ENCODE results near the gene SCN2A.

- TF ChIP-seq CTCF (conservative IDR thresholded peaks at IDR 0.05; ENCODE audit: low read depth, low read length) (no peak), SMC3 (IDR thresholded peaks at IDR 0.05; ENCODE audit: low read depth, low read length) (no peak), RFX5 (IDR thresholded peaks at IDR 0.05; ENCODE audit: low read depth, low read length) (no peak), RAD21 (IDR thresholded peaks at IDR 0.05; ENCODE audit: low read length) (no peak), RCOR1 (IDR thresholded peaks at IDR 0.05; ENCODE audit: insufficient replicate concordance, low read length) (no peak), BHLHE40 (IDR thresholded peaks at IDR 0.05; ENCODE audit: low read depth, low read length) (no peak), CEBPB (IDR thresholded peaks at IDR 0.05; ENCODE audit: low read depth, low read length) (no peak), POLR2A (IDR thresholded peaks at IDR 0.05; ENCODE audit: low read depth, low read length) (no peak), MAZ (IDR thresholded peaks at IDR 0.05; ENCODE audit: borderline replicate concordance, low read depth, low read length) (no peak)
These were observed 134.2 kb downstream of the SCN2A start for GRCh38 chr2:165373278-165374010.
